ENCODE measurements around the gene STK25.

STK25 gene

DNA sequence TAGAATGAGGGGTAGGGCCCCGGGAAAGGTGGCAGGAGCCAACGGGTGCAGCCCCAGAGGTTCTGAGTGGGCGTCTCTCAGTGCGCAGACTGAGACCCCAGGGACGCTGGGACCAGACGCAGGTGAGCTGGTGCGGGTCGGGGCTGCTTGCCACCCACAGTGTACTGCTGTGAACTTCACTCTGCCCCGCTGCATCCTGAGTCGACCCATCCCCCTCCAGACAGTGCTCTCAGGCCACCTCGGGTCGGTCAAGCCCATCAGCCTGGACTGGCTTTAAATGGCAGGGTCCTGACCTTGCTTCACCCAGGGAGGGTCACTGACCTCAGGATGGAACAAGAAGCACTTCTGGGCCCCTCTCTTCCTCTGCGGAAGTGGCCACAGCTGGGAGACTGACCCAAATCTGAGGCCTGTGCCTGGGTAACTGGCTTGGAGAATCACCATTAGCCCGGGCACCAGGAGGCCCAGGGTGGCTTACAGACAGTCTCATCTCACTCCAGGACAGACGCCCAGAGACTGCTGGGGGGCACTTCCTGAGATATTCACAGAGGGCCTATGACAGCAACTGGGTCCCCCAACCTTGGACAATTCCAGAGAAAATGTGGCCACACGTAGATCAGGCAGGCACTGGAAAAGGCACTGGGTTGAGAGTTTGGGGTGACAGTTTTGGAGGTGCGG lies 26.5 kb upstream of the STK25 start (continued):
- no peak for TF ChIP-seq PRDM6 (tag by site-specific recombination; IDR thresholded peaks at IDR 0.05)
- no peak for TF ChIP-seq ZNF521 (tag by site-specific recombination; IDR thresholded peaks at IDR 0.05)
- TF ChIP-seq MZF1 (tag by site-specific recombination; IDR thresholded peaks at IDR 0.05; ENCODE audit: borderline replicate concordance) = no peak
- TF ChIP-seq ZNF626 (tag by site-specific recombination; IDR thresholded peaks at IDR 0.05) = no peak
- TF ChIP-seq ZNF157 (tag by site-specific recombination; IDR thresholded peaks at IDR 0.05) = no peak

DNA sequence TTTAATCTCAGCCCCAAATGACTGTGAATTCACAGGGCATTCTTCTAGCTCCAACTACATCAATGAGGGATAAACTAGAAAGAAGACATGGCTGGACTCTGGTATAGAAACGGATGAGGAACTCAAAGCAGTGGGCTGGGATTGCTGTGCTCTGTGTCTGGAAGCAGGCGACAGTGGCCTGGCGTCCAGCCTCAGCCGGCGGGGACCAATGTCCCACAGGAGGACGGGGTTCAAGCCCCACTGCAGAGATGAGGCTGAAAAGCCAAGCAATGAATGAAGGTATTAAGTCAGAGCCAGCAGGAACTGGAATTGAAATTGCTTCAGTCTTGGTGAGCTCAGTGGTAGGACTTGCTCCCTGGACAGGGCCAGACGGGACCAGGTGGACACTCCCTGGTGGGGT lies 25.9 kb upstream of the STK25 start:
- ChIA-PET POLR2A (no interaction called here), CTCF (no interaction called here)
- no peak for TF ChIP-seq ZNF830 (tag by site-specific recombination; IDR thresholded peaks at IDR 0.05; ENCODE audit: low read depth)
- no peak for TF ChIP-seq ZNF423 (tag by site-specific recombination; IDR thresholded peaks at IDR 0.05)
- TF ChIP-seq ZSCAN16 (tag by site-specific recombination; IDR thresholded peaks at IDR 0.05) = no peak
- no peak for TF ChIP-seq HOXA7 (CRISPR knock-in tag; IDR thresholded peaks at IDR 0.05; ENCODE audit: borderline replicate concordance)
- TF ChIP-seq ZNF10 (tag by site-specific recombination; IDR thresholded peaks at IDR 0.05) = no peak
- no peak for TF ChIP-seq ZNF426 (tag by site-specific recombination; IDR thresholded peaks at IDR 0.05)
- TF ChIP-seq ZFP3 (tag by site-specific recombination; IDR thresholded peaks at IDR 0.05; ENCODE audit: low read depth) = no peak
- TF ChIP-seq ZNF501 (tag by site-specific recombination; IDR thresholded peaks at IDR 0.05) = no peak
- TF ChIP-seq ZNF335 (tag by site-specific recombination; conservative IDR thresholded peaks at IDR 0.05) = no peak
- no peak for TF ChIP-seq ZNF514 (tag by site-specific recombination; IDR thresholded peaks at IDR 0.05)
- TF ChIP-seq ZSCAN23 (tag by site-specific recombination; IDR thresholded peaks at IDR 0.05) = no peak
- no peak for TF ChIP-seq GLIS1 (tag by site-specific recombination; IDR thresholded peaks at IDR 0.05)
- TF ChIP-seq ZNF561 (tag by site-specific recombination; IDR thresholded peaks at IDR 0.05; ENCODE audit: borderline replicate concordance) = no peak
- no peaks in the 10 kb centered on the region for H3K4me1 ChIP-seq (ENCODE audit: control insufficient read depth, insufficient read depth, low read length)
- H3K4me3 ChIP-seq (ENCODE audit: low read depth, low read length) = no peak overlapping the region
- H3K36me3 ChIP-seq (ENCODE audit: control insufficient read depth in 2 of 2, insufficient read depth in 1 of 2, low read length in 2 of 2) = no peaks in the 10 kb centered on the region
- no peaks in the 10 kb centered on the region for H3K9me3 ChIP-seq (ENCODE audit: control insufficient read depth, insufficient read depth, low read depth, low read length)
- no peak overlapping the region for H3K27ac ChIP-seq (ENCODE audit: extremely low read depth, low read depth, low read length)

DNA sequence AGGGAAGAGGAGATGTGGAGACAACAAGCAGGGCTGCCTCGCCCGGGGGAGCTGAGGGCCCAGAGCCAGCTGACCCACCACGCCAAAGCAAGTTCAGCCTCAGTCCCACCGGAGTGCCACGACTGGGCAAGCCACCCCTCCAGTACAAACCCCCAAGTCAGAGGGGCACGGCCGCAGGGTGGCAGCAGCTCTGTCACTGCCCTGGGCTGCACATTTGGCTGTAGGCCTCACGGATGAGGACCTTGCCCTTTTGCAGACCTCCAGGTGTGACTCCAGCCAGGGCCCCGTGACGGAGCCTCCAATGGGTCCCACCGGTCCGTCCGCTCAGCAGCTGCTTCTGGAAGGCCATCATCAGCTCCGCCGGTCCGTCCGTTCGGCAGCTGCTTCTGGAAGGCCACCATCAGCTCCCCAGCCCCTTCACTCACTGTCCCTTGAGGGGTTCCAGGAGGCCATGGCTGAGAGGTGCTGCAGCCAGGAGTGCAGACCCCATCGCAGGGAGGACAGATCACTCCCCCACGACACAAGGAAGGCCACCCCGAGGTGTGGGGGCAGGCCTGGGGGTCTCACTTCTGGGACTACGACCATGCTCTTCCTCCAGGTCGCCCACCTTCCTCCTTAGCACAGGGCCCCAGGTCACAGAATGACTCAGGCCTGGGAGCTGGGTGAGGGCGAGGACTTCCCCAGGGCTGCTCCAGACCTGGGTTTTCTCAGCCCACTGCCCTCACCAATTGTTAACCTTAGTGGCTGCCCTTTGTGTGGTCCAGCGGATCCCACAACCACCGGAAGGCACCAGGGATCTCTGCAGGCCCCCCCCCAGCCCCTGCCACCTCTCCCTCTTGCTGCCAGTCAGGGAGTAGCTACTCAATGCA lies 24.6 kb upstream of the STK25 start:
- H3K4me1 ChIP-seq (ENCODE audit: control insufficient read depth, insufficient read depth, low read length) = no peaks in the 10 kb centered on the region
- H3K27ac ChIP-seq (ENCODE audit: extremely low read depth, low read depth, low read length) = no peak overlapping the region
- CTCF ChIA-PET = no interaction called here
- POLR2A ChIA-PET = no interaction called here
- no peaks in the 10 kb centered on the region for H3K9me3 ChIP-seq (ENCODE audit: control insufficient read depth, insufficient read depth, low read depth, low read length)
- TF ChIP-seq SCRT1 (tag by site-specific recombination; IDR thresholded peaks at IDR 0.05; ENCODE audit: borderline replicate concordance) (no peak), ZNF580 (tag by site-specific recombination; IDR thresholded peaks at IDR 0.05) (no peak), ZNF112 (tag by site-specific recombination; IDR thresholded peaks at IDR 0.05) (no peak), ZNF843 (tag by site-specific recombination; IDR thresholded peaks at IDR 0.05) (no peak), ZNF692 (tag by site-specific recombination; IDR thresholded peaks at IDR 0.05) (no peak)
- H3K36me3 ChIP-seq (ENCODE audit: control insufficient read depth in 2 of 2, insufficient read depth in 1 of 2, low read length in 2 of 2) = no peaks in the 10 kb centered on the region
- no peak overlapping the region for H3K4me3 ChIP-seq (ENCODE audit: low read depth, low read length)
